Stromal cell of bone marrow (primary cell): ENCODE results near the gene LCN2.
"Not testable (repeated sequence)": the region's sequence is repeated elsewhere in the genome, so short reads cannot be mapped to it uniquely, and the experiment has no call there.

Experiments
- DNase-seq: peaks from one replicate; pipeline ENCODE4 v3.0.0-alpha.2; 2012; ENCODE audit warnings: low read depth

LCN2 gene

GRCh38 chr9:128128836-128129590, 20.2 kb upstream of the LCN2 start:
- DNase-seq = no peak

- not testable (repeated sequence) for DNase-seq
Observed at GRCh38 chr9:128129976-128130590, 19.2 kb upstream of the LCN2 start.

GRCh38 chr9:128130651-128131050, 18.6 kb upstream of the LCN2 start:
- not testable (repeated sequence) for DNase-seq

- not testable (repeated sequence) for DNase-seq
Observed at GRCh38 chr9:128131346-128131745, 17.9 kb upstream of the LCN2 start.

- not testable (repeated sequence) for DNase-seq
Observed at GRCh38 chr9:128132139-128132538, 17.1 kb upstream of the LCN2 start.

GRCh38 chr9:128135561-128135960, 13.7 kb upstream of the LCN2 start:
- DNase-seq = not testable (repeated sequence)

GRCh38 chr9:128136816-128137793, 12.1 kb upstream of the LCN2 start:
- no peak for DNase-seq

GRCh38 chr9:128138001-128138400, 11.3 kb upstream of the LCN2 start:
- DNase-seq = no peak

- DNase-seq = no peak
Observed at GRCh38 chr9:128139621-128140020, 9.6 kb upstream of the LCN2 start.

- no peak for DNase-seq
Observed at GRCh38 chr9:128141604-128142003, 7.6 kb upstream of the LCN2 start.

- no peak for DNase-seq
Observed at GRCh38 chr9:128142061-128142460, 7.2 kb upstream of the LCN2 start.

- DNase-seq = no peak
Observed at GRCh38 chr9:128142596-128142995, 6.7 kb upstream of the LCN2 start.

- DNase-seq = no peak
Observed at GRCh38 chr9:128143525-128144238, 5.6 kb upstream of the LCN2 start.

- DNase-seq = no peak
Observed at GRCh38 chr9:128144239-128145181, 4.7 kb upstream of the LCN2 start.

- DNase-seq = no peak
Observed at GRCh38 chr9:128145536-128145935, 3.7 kb upstream of the LCN2 start.

GRCh38 chr9:128145951-128146351, 3.3 kb upstream of the LCN2 start:
- no peak for DNase-seq

GRCh38 chr9:128146591-128147120, 2.6 kb upstream of the LCN2 start:
- DNase-seq = no peak

- DNase-seq = no peak
Observed at GRCh38 chr9:128148509-128149000, 698 bp upstream of the LCN2 start.

- DNase-seq = no peak
Observed at GRCh38 chr9:128149951-128150593, 819 bp downstream of the LCN2 start.
